MCF 10A (cell line): ENCODE measurements around the gene COX4I2. TPM values are rescaled to one million over a fixed set of nuclear protein-coding genes. Genes with fewer than 3 reads are reported as not detected.
A peak's percentile ranks its signal among the peaks of the same experiment; 100 is the strongest.

Source experiments
- BruUV-seq: library from RNA; stranded (reverse); fragments of 400-500 nt; replicated peaks from 2 replicates; lab custom pipeline; 2021; lab: Mats Ljungman, UMichigan
- CTCF ChIA-PET: fragments of 300-600 bp; sonication (Branson Sonifier 250); formaldehyde crosslinking; extraction: SDS; loops from one replicate; lab custom pipeline; 2021; ENCODE audit warnings: antibody characterized with exemption, inconsistent platforms; lab: Yijun Ruan, JAX
- POLR2A ChIA-PET: fragments of 300-600, 350-650 bp; sonication (Branson Sonifier 250); formaldehyde crosslinking; extraction: SDS; loops from one replicate; lab custom pipeline; 2020; ENCODE audit warnings: antibody characterized with exemption, inconsistent platforms; lab: Yijun Ruan, JAX
- DNase-seq: peaks from one replicate; pipeline ENCODE4 v3.0.0-alpha.2; 2018; ENCODE audit not compliant: unreplicated experiment
- H3K27ac Mint-ChIP-seq: one replicate; pipeline ENCODE4 v1.8.0; 2022; ENCODE audit warnings: mild to moderate bottlenecking, low read depth, mixed read lengths; ENCODE audit not compliant: unreplicated experiment
- H3K27me3 Mint-ChIP-seq: one replicate; pipeline ENCODE4 v1.8.0; 2022; ENCODE audit warnings: mixed read lengths; ENCODE audit not compliant: insufficient read depth, unreplicated experiment
- H3K36me3 Mint-ChIP-seq: one replicate; pipeline ENCODE4 v1.8.0; 2022; ENCODE audit warnings: mild to moderate bottlenecking, moderate library complexity, mixed read lengths; ENCODE audit not compliant: insufficient read depth, unreplicated experiment
- H3K4me1 Mint-ChIP-seq: one replicate; pipeline ENCODE4 v1.8.0; 2022; ENCODE audit warnings: mixed read lengths; ENCODE audit not compliant: insufficient read depth, unreplicated experiment
- H3K4me3 Mint-ChIP-seq: one replicate; pipeline ENCODE4 v1.8.0; 2022; ENCODE audit warnings: mild to moderate bottlenecking, moderate library complexity, mixed read lengths; ENCODE audit not compliant: unreplicated experiment
- H3K9me3 Mint-ChIP-seq: one replicate; pipeline ENCODE4 v1.8.0; 2022; ENCODE audit warnings: mixed read lengths; ENCODE audit not compliant: unreplicated experiment
- intact Hi-C: fragments of 100-400 bp; cut with micrococcal nuclease; formaldehyde crosslinking; loops from 2 replicates; pipeline ENCODE4 v1.14.1; 2022
- total RNA-seq: library from RNA; stranded (reverse); gene quantifications from 2 replicates; pipeline ENCODE4 v1.2.3, GENCODE V29; 2022
- TF ChIP-seq, protein P1 (sequence below): fragments of 200-600 bp; IDR thresholded peaks from one replicate; pipeline ENCODE4 v1.8.0; 2022; ENCODE audit warnings: antibody characterized with exemption, mild to moderate bottlenecking; ENCODE audit not compliant: unreplicated experiment

COX4I2 gene
- total RNA-seq, 1 experiment from 2014 or later = not detected

DNA sequence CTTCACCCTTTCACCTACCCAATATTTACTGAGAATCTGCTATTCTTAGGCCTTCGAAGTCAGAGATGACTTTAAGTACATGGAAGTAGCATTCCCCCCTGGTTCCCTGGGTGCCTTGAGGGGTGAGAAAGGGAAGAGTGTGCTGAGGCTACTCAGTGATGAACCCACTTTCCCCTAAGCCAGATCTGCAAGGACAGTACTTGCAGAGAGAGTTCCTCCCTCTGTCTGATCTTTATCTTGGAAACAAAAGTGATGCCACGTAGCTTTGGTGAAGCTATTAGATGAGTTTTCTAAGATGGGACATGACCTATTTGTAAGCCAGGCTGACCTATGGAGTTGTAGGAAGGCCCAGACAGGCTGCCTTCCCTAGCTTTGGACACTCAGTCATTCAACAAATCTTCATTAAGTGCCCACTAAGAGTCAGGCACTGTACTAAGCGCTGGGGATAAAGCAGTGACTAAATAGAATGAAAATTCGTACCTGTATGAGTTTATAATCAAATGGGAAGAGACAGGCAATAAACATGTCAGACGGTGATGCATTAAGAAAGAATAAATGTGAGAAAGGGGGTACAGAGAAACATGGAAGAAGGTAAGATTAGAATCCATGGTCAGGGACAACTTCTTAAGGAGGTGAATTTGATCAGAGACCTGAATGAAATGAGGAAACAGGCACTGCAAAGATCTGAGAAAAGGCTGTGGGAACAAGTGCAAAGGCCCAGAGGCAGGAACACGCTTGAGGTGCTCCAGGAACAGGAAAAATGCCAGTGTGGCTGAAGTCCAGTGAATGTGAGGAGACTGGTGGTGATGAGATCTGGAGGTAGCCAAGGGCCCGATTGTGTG lies 42.8 kb downstream of the COX4I2 start:
- H3K4me1 Mint-ChIP-seq = peaks cover 61% of the 10 kb centered on the region
- intact Hi-C loops = no loop called here
- ChIA-PET CTCF (interaction anchor here (0.8 to 13.5 kb wide), 9 partner anchors 16 to 167 kb away, joined by 3 to 174 read pairs (median 4); partner anchors contain the start of gene BCL2L1), POLR2A (interaction anchor here (0.9 to 7.9 kb wide), 8 partner anchors 11 to 43 kb away, joined by 4 to 94 read pairs (median 12); partner anchors contain the start of gene BCL2L1)
- H3K9me3 Mint-ChIP-seq = no peaks in the 10 kb centered on the region
- H3K36me3 Mint-ChIP-seq = peaks cover 54% of the 10 kb centered on the region
- H3K27ac Mint-ChIP-seq = peak overlapping the region; percentile 66
- no TSS peak for BruUV-seq
- DNase-seq = no peak
- no peaks in the 10 kb centered on the region for H3K27me3 Mint-ChIP-seq
- no peak overlapping the region for H3K4me3 Mint-ChIP-seq
- TF ChIP-seq, protein P1, sequence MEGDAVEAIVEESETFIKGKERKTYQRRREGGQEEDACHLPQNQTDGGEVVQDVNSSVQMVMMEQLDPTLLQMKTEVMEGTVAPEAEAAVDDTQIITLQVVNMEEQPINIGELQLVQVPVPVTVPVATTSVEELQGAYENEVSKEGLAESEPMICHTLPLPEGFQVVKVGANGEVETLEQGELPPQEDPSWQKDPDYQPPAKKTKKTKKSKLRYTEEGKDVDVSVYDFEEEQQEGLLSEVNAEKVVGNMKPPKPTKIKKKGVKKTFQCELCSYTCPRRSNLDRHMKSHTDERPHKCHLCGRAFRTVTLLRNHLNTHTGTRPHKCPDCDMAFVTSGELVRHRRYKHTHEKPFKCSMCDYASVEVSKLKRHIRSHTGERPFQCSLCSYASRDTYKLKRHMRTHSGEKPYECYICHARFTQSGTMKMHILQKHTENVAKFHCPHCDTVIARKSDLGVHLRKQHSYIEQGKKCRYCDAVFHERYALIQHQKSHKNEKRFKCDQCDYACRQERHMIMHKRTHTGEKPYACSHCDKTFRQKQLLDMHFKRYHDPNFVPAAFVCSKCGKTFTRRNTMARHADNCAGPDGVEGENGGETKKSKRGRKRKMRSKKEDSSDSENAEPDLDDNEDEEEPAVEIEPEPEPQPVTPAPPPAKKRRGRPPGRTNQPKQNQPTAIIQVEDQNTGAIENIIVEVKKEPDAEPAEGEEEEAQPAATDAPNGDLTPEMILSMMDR = no peak

DNA sequence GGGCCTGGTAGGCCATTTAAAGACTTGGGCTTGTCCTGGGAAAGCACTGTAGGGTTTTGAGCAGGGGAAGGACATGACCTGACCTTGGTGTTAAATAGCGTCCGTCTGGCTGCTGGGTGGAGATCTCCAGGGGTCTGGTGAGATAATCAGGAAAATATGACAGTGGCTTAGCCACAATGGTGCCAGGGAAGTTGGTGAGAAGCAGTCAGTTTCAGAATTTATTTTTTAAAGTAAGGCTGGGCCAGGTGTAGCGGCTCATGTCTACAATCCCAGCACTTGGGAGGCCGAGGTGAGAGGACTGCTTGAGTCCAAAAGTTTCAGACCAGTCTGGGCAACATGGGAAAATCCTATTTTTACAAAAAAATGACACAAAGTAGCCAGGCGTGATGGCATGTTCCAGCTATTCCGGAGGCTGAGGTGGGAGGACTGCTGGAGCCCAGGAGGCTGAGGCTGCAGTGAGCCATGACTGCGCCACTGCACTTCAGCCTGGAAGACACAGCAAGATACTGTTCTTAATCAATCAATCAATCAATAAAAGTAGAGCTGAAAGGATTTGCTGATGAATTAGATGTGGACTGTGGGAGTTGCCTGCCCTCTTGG lies 43.5 kb downstream of the COX4I2 start:
- DNase-seq = no peak
- intact Hi-C loops = no loop called here
- BruUV-seq = no TSS peak
- Mint-ChIP-seq H3K27ac (peak overlapping the region; percentile 66), H3K36me3 (peaks cover 58% of the 10 kb centered on the region), H3K9me3 (no peaks in the 10 kb centered on the region), H3K4me3 (no peak overlapping the region), H3K4me1 (peaks cover 58% of the 10 kb centered on the region), H3K27me3 (no peaks in the 10 kb centered on the region)
- ChIA-PET CTCF (interaction anchor here (0.6 to 13.5 kb wide), 4 partner anchors 19 to 69 kb away, joined by 3 to 174 read pairs (median 87); partner anchors contain the start of gene BCL2L1), POLR2A (interaction anchor here (2.3 to 3.5 kb wide), 2 partner anchors 19 kb away, joined by 6 to 18 read pairs; no protein-coding TSS in a partner anchor)
- TF ChIP-seq, protein P1 = no peak

DNA sequence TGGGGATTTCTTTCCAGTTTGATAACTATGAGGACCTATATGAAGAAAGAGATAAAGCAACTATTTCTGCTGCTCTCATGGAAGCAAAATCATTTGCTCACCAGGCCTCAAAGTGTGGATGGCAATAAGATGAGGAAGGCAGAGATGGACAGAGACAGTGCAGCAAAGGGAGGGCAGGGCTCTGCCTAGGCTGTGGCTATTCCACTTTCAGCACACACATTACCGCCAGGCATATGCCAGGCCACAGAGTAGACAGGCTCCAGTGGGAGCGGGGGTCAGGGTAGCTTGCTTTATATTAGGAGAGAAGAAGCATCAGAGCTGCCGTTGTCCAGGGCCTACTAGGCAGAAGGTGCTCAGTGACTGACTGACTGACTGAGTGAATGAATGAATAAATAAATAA lies 44.1 kb downstream of the COX4I2 start:
- H3K27ac Mint-ChIP-seq = no peak overlapping the region
- H3K4me1 Mint-ChIP-seq = peaks cover 53% of the 10 kb centered on the region
- ChIA-PET CTCF (interaction anchor here (0.6 to 13.5 kb wide), 4 partner anchors 32 to 69 kb away, joined by 3 to 170 read pairs (median 4); partner anchors contain the start of gene BCL2L1), POLR2A (interaction anchor here (2.3 to 3.5 kb wide), 2 partner anchors 18 to 20 kb away, joined by 6 to 18 read pairs; no protein-coding TSS in a partner anchor)
- no peak overlapping the region for H3K4me3 Mint-ChIP-seq
- H3K36me3 Mint-ChIP-seq = peaks cover 60% of the 10 kb centered on the region
- TF ChIP-seq, protein P1 = no peak
- H3K9me3 Mint-ChIP-seq = no peaks in the 10 kb centered on the region
- no peak for DNase-seq
- H3K27me3 Mint-ChIP-seq = no peaks in the 10 kb centered on the region
- intact Hi-C loops = no loop called here
- BruUV-seq = no TSS peak

DNA sequence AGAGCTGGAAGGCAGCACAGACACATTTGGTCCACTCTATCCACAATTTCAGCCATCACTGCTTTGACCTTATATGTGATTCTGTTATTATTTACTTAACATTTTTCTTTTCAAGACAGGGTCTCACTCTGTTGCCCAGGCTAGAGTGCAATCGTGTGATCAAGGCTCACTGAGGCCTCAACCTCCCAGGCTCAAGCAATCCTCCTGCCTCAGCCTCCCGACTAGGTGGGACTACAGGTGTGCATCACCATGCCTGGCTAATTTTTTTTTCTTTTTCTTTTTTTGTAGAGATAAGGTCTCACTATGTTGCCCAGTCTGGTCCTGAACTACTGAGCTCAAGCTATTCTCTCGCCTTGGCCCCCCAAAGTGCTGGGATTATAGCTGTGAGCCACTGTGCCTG lies 44.6 kb downstream of the COX4I2 start:
- Mint-ChIP-seq H3K27ac (peak overlapping the region; percentile 5), H3K4me1 (peaks cover 50% of the 10 kb centered on the region), H3K27me3 (no peaks in the 10 kb centered on the region), H3K36me3 (peaks cover 60% of the 10 kb centered on the region), H3K4me3 (no peak overlapping the region), H3K9me3 (no peaks in the 10 kb centered on the region)
- TF ChIP-seq, protein P1 = no peak
- POLR2A ChIA-PET = interaction anchor here (0.7 to 2.9 kb wide), 4 partner anchors 17 to 40 kb away, joined by 3 to 12 read pairs (median 5); partner anchors contain the start of gene BCL2L1
- no peak for DNase-seq
- CTCF ChIA-PET = interaction anchor here (0.6 to 13.5 kb wide), 6 partner anchors 13 to 124 kb away, joined by 3 to 170 read pairs (median 3); partner anchors contain the start of gene BCL2L1
- BruUV-seq = no TSS peak
- intact Hi-C loops = no loop called here
